K562 (cell line): ENCODE measurements around the gene ZC3H10. TPM values are rescaled to one million over a fixed set of nuclear protein-coding genes. Genes with fewer than 3 reads are reported as not detected.

Experiments
- CBX5 ChIP-seq: IDR thresholded peaks from 2 replicates; pipeline ENCODE4 v1.6.1; 2014; ENCODE audit warnings: low read depth, borderline replicate concordance
- CHD1 ChIP-seq: fragments of 200-600 bp; sonication (generic); IDR thresholded peaks from one replicate; pipeline ENCODE4 v1.6.1; 2012; ENCODE audit warnings: mild to moderate bottlenecking, moderate library complexity, low read length, inconsistent platforms
- DACH1 ChIP-seq: fragments of 450-650 bp; IDR thresholded peaks from 2 replicates; pipeline ENCODE4 v1.6.1; 2018; ENCODE audit not compliant: partially characterized antibody
- FOXO4 ChIP-seq: fragments of 450-650 bp; formaldehyde crosslinking; IDR thresholded peaks from 2 replicates; pipeline ENCODE4 v1.4.0; 2020; ENCODE audit warnings: mild to moderate bottlenecking, moderate library complexity
- HDAC1 ChIP-seq, 2 experiments: fragments of 450-650 bp; IDR thresholded peaks; 2 replicates each; pipeline ENCODE4 v1.6.1; 2016 to 2017; ENCODE audit warnings: inconsistent platforms in 1 of 2, mild to moderate bottlenecking in 1 of 2, moderate library complexity in 1 of 2
- HES1 ChIP-seq: fragments of 450-650 bp; IDR thresholded peaks from 2 replicates; pipeline ENCODE4 v1.6.1; 2016; ENCODE audit warnings: low read depth, mild to moderate bottlenecking, moderate library complexity
- MCM7 ChIP-seq, 2 experiments: fragments of 450-650 bp; IDR thresholded peaks; 2 replicates each; pipeline ENCODE4 v1.6.1; 2016 to 2018
- MYNN ChIP-seq, 2 experiments: sonication (generic); formaldehyde crosslinking in 1 of 2; IDR thresholded peaks; 2 replicates each; pipeline versions ENCODE4 v1.5.0 to v1.6.1; 2016 to 2020; ENCODE audit warnings: antibody characterized with exemption in 1 of 2, missing genetic modification reagents in 1 of 2
- PCBP1 ChIP-seq: fragments of 200-400 bp; formaldehyde crosslinking; IDR thresholded peaks from 2 replicates; pipeline ENCODE4 v1.6.1; 2018; ENCODE audit warnings: mild to moderate bottlenecking, low read depth, low read length; ENCODE audit not compliant: poor library complexity, severe bottlenecking
- RHOXF2B ChIP-seq: fragments of 250-450 bp; sonication (Bioruptor Pico); conservative IDR thresholded peaks from 2 replicates; pipeline ENCODE4 v1.5.1; 2021
- RNF219 ChIP-seq: fragments of 250-450 bp; sonication (Bioruptor Pico); IDR thresholded peaks from 2 replicates; pipeline ENCODE4 v1.5.0; 2022; ENCODE audit warnings: mild to moderate bottlenecking
- RREB1 ChIP-seq: fragments of 250-450 bp; sonication (Bioruptor Pico); IDR thresholded peaks from 2 replicates; pipeline ENCODE4 v1.4.0; 2020
- TARDBP ChIP-seq: fragments of 450-650 bp; IDR thresholded peaks from 2 replicates; pipeline ENCODE4 v1.6.1; 2016
- WHSC1 ChIP-seq: IDR thresholded peaks from one replicate; pipeline ENCODE4 v1.6.1; 2012; ENCODE audit warnings: low read length, control low read depth, inconsistent platforms
- ZNF133 ChIP-seq: fragments of 250-450 bp; sonication (Bioruptor Pico); IDR thresholded peaks from 2 replicates; pipeline ENCODE4 v1.4.0; 2020; ENCODE audit warnings: mild to moderate bottlenecking
- ZNF830 ChIP-seq: fragments of 250-450 bp; sonication (Bioruptor Pico); IDR thresholded peaks from 2 replicates; pipeline ENCODE4 v1.5.0; 2021; ENCODE audit warnings: mild to moderate bottlenecking
- polyA plus RNA-seq, 8 experiments: library from polyadenylated mRNA; depleted of rRNA in 4 of 8; stranded (reverse) in 5 of 8; unstranded in 3 of 8; fragments of >200 nt; fragmentation: Nextera tagmentation in 2 of 8; fragmentation: Illumina TruSeq in 1 of 8; extraction: Ambion mirVana in 2 of 8; extraction: Trizol in 1 of 8; gene quantifications; 2 replicates each; pipeline versions ENCODE4 v1.2.1 to v1.2.3, GENCODE V29; 2011 to 2014; ENCODE audit warnings: inconsistent platforms in 1 of 8, missing spikeins in 1 of 8
- total RNA-seq, 7 experiments: library from RNA; depleted of rRNA in 6 of 7; stranded (reverse); fragments of >200 nt in 6 of 7; fragmentation: Illumina TruSeq in 2 of 7; extraction: Trizol in 2 of 7; gene quantifications; 2 replicates each; pipeline versions ENCODE4 v1.2.1 to v1.2.3, GENCODE V29; 2011 to 2021; ENCODE audit warnings: low replicate concordance in 1 of 7

Gene ZC3H10
- total and polyA plus RNA-seq, 9 of the 15 experiments (the other 6 are each of a cell fraction or from before 2014, with no cell fraction given) = 0.31 to 4.1 (median 1.6) TPM

- no peak for TF ChIP-seq RNF219 (CRISPR knock-in tag)
- no peak; the same call in 1 of the 2 replicates for TF ChIP-seq HES1
- TF ChIP-seq DACH1 = no peak
- no peak for TF ChIP-seq FOXO4 (CRISPR knock-in tag)
- no peak for TF ChIP-seq ZNF133 (CRISPR knock-in tag)
- TF ChIP-seq MCM7 (IDR thresholded peaks at IDR 0.05) = no peak
- no peak for TF ChIP-seq PCBP1
- 0 out of 2 replicates have a peak, but pooled peaks have one; percentile 10 for TF ChIP-seq RHOXF2B (CRISPR knock-in tag)
- TF ChIP-seq CBX5 = no peak
- peak in 1 of 2 experiments; percentile 74; a peak in 3 of 4 replicates for TF ChIP-seq HDAC1 (IDR thresholded peaks at IDR 0.05)
- no peak for TF ChIP-seq RREB1
- TF ChIP-seq TARDBP = no peak
- 0 out of 2 replicates have a peak, but pooled peaks have one; percentile 62 for TF ChIP-seq MYNN (IDR thresholded peaks at IDR 0.05)
- no peak for TF ChIP-seq MYNN (CRISPR knock-in tag; IDR thresholded peaks at IDR 0.05)
- no peak for TF ChIP-seq WHSC1
- TF ChIP-seq ZNF830 (CRISPR knock-in tag) = peak; percentile 40; the same call in 1 of the 2 replicates
- peak; percentile 88 for TF ChIP-seq CHD1
Measured at GRCh38 chr12:56116267-56117081, 1.6 kb upstream of the ZC3H10 start, which contains the start of gene RPL41 (continued).
